Smooth muscle cell (in vitro differentiated cells): Measurements from ENCODE around the gene YTHDC2. TPM values are rescaled to one million over a fixed set of nuclear protein-coding genes. Genes with fewer than 3 reads are reported as not detected.

Source experiments
- DNase-seq: peaks from one replicate; lab custom pipeline; 2025; ENCODE audit not compliant: unreplicated experiment; lab: John Stamatoyannopoulos, UW
- H2AFZ ChIP-seq: fragments of 200-600 bp; sonication (generic); 2 replicates; pipeline ENCODE4 v1.6.0; 2016; ENCODE audit warnings: antibody characterized with exemption, low read depth, mild to moderate bottlenecking
- H3F3A ChIP-seq: fragments of 200-600 bp; sonication (generic); 2 replicates; pipeline ENCODE4 v1.6.0; 2017; ENCODE audit warnings: antibody characterized with exemption, low read depth
- H3K27ac ChIP-seq: fragments of 200-600 bp; sonication (generic); 2 replicates; pipeline ENCODE4 v1.5.1; 2016; ENCODE audit warnings: low read depth, mild to moderate bottlenecking
- H3K27me3 ChIP-seq: fragments of 200-600 bp; sonication (generic); 2 replicates; pipeline ENCODE4 v1.6.1; 2016; ENCODE audit warnings: low read depth, mild to moderate bottlenecking
- H3K36me3 ChIP-seq: fragments of 200-600 bp; sonication (generic); 2 replicates; pipeline ENCODE4 v1.5.1; 2016; ENCODE audit warnings: low read depth
- H3K4me1 ChIP-seq: fragments of 200-600 bp; sonication (generic); 2 replicates; pipeline ENCODE4 v1.5.1; 2016; ENCODE audit warnings: low read depth
- H3K4me2 ChIP-seq: fragments of 200-600 bp; sonication (generic); 2 replicates; pipeline ENCODE4 v1.6.0; 2016; ENCODE audit warnings: mild to moderate bottlenecking
- H3K4me3 ChIP-seq: fragments of 200-600 bp; sonication (generic); 2 replicates; pipeline ENCODE4 v1.5.1; 2016; ENCODE audit warnings: mild to moderate bottlenecking
- H3K79me2 ChIP-seq: fragments of 200-600 bp; sonication (generic); 2 replicates; pipeline ENCODE4 v1.6.0; 2016; ENCODE audit warnings: low read depth, mild to moderate bottlenecking
- H3K9ac ChIP-seq: fragments of 200-600 bp; sonication (generic); 2 replicates; pipeline ENCODE4 v1.6.0; 2016; ENCODE audit warnings: low read depth
- H3K9me3 ChIP-seq: fragments of 200-600 bp; sonication (generic); replicated peaks from 2 replicates; pipeline ENCODE4 v1.5.1; 2016; ENCODE audit warnings: low read depth
- H4K20me1 ChIP-seq: fragments of 200-600 bp; sonication (generic); 2 replicates; pipeline ENCODE4 v1.6.0; 2016; ENCODE audit warnings: low read depth
- CTCF ChIP-seq: fragments of 200-600 bp; sonication (generic); IDR thresholded peaks from 2 replicates; pipeline ENCODE4 v1.5.1; 2017; ENCODE audit warnings: borderline replicate concordance, mild to moderate bottlenecking, antibody characterized with exemption; ENCODE audit not compliant: insufficient read depth, poor library complexity, severe bottlenecking
- WGBS: methylation state at CpG from one replicate; pipeline ENCODE4 v1.1.7; 2016; ENCODE audit warnings: low lambda C conversion rate; 5-methylcytosine and 5-hydroxymethylcytosine counted together
- polyA plus RNA-seq: library from polyadenylated mRNA; unstranded; fragments of >200 nt; fragmentation: Nextera tagmentation; extraction: Ambion mirVana; gene quantifications from 2 replicates; pipeline ENCODE4 v1.2.1, GENCODE V29; 2016
- total RNA-seq: library from RNA; depleted of rRNA; stranded (reverse); fragments of >200 nt; gene quantifications from 2 replicates; pipeline ENCODE4 v1.2.3, GENCODE V29; 2014

The YTHDC2 gene
- total and polyA plus RNA-seq, 2 experiments from 2014 or later, result 5.4 to 12.7 TPM

- H3K27ac ChIP-seq, result no peak overlapping the region
- 98% methylated on average over 4 of the region's 4 CpGs for WGBS
- no peak overlapping the region for H3K9ac ChIP-seq
Measured at GRCh38 chr5:113575074-113575473, 61.6 kb downstream of the YTHDC2 start.

GRCh38 chr5:113578091-113578490 lies 64.6 kb downstream of the YTHDC2 start:
- H3K36me3 ChIP-seq, result peaks cover 8% of the 10 kb centered on the region
- WGBS, result 94% methylated on average over 2 of the region's 2 CpGs
- no peak overlapping the region for H3K9ac ChIP-seq
- DNase-seq, result no peak
- H3K9me3 ChIP-seq, result no peaks in the 10 kb centered on the region
- H3F3A ChIP-seq, result no peaks in the 10 kb centered on the region
- no peaks in the 10 kb centered on the region for H3K79me2 ChIP-seq
- H3K27ac ChIP-seq, result no peak overlapping the region
- no peak for TF ChIP-seq CTCF
- H2AFZ ChIP-seq, result no peak overlapping the region
- H3K4me1 ChIP-seq, result no peaks in the 10 kb centered on the region
- no peak overlapping the region for H3K4me3 ChIP-seq
- H3K4me2 ChIP-seq, result no peak overlapping the region
- no peaks in the 10 kb centered on the region for H3K27me3 ChIP-seq
- peaks cover 8% of the 10 kb centered on the region for H4K20me1 ChIP-seq

More at GRCh38 chr5:113575074-113575473, 61.6 kb downstream of the YTHDC2 start:
- no peak overlapping the region for H3K4me3 ChIP-seq
- H3K36me3 ChIP-seq, result peaks cover 12% of the 10 kb centered on the region
- no peak for DNase-seq
- H3K9me3 ChIP-seq, result no peaks in the 10 kb centered on the region
- TF ChIP-seq CTCF, result no peak
- H3K79me2 ChIP-seq, result no peaks in the 10 kb centered on the region
- H2AFZ ChIP-seq, result no peak overlapping the region
- H3K4me1 ChIP-seq, result no peaks in the 10 kb centered on the region
- H3K27me3 ChIP-seq, result no peaks in the 10 kb centered on the region
- H3F3A ChIP-seq, result no peaks in the 10 kb centered on the region
- no peak overlapping the region for H3K4me2 ChIP-seq
- peaks cover 8% of the 10 kb centered on the region for H4K20me1 ChIP-seq

GRCh38 chr5:113581388-113581787 lies 67.9 kb downstream of the YTHDC2 start:
- Histone ChIP-seq H3K79me2 (no peaks in the 10 kb centered on the region), H2AFZ (no peak overlapping the region), H3K36me3 (peaks cover 14% of the 10 kb centered on the region), H3K27me3 (no peaks in the 10 kb centered on the region), H3F3A (no peaks in the 10 kb centered on the region), H3K4me1 (no peaks in the 10 kb centered on the region), H3K9ac (no peak overlapping the region), H3K4me3 (no peak overlapping the region), H3K4me2 (no peak overlapping the region), H3K9me3 (no peaks in the 10 kb centered on the region), H4K20me1 (peaks cover 8% of the 10 kb centered on the region), H3K27ac (no peak overlapping the region)
- 98% methylated on average over 2 of the region's 2 CpGs for WGBS
- DNase-seq, result no peak
- no peak for TF ChIP-seq CTCF

GRCh38 chr5:113598150-113598549 lies 84.7 kb downstream of the YTHDC2 start:
- H4K20me1 ChIP-seq, result no peaks in the 10 kb centered on the region
- no peaks in the 10 kb centered on the region for H3K4me1 ChIP-seq
- no peaks in the 10 kb centered on the region for H3K79me2 ChIP-seq
- H3F3A ChIP-seq, result no peaks in the 10 kb centered on the region
- peaks cover 3% of the 10 kb centered on the region for H3K36me3 ChIP-seq
- H3K9ac ChIP-seq, result no peak overlapping the region
- no peak overlapping the region for H2AFZ ChIP-seq
- no peak overlapping the region for H3K4me3 ChIP-seq
- TF ChIP-seq CTCF, result no peak
- no peak overlapping the region for H3K4me2 ChIP-seq
- H3K27ac ChIP-seq, result no peak overlapping the region
- H3K27me3 ChIP-seq, result no peaks in the 10 kb centered on the region
- no peaks in the 10 kb centered on the region for H3K9me3 ChIP-seq
- no peak for DNase-seq
- 92% methylated on average over 2 of the region's 2 CpGs for WGBS
